HepG2 (cell line): ENCODE results near the gene TFAP2D. TPM values are rescaled to one million over a fixed set of nuclear protein-coding genes. Genes with fewer than 3 reads are reported as not detected.

Experiments
- ATAC-seq: fragments of 200-7000 bp; cut with Tn5 transposase; 3 replicates; pipeline ENCODE4 v1.9.1; 2020; ENCODE audit warnings: mild to moderate bottlenecking, moderate library complexity
- BruUV-seq: library from RNA; stranded (reverse); fragments of 400-500 nt; replicated peaks from 2 replicates; lab custom pipeline; 2021; lab: Mats Ljungman, UMichigan
- CTCF ChIA-PET: fragments of 300-600 bp; formaldehyde crosslinking; extraction: SDS; loops from one replicate; lab custom pipeline; 2021; ENCODE audit warnings: low total read pairs, inconsistent platforms, low intra/inter-chr PET ratio; lab: Yijun Ruan, JAX
- POLR2A ChIA-PET: fragments of 350-600 bp; sonication (Branson Sonifier 250); formaldehyde crosslinking; loops from one replicate; lab custom pipeline; 2020; ENCODE audit warnings: antibody characterized with exemption, inconsistent platforms; lab: Yijun Ruan, JAX
- DNase-seq: peaks from one replicate; pipeline ENCODE4 v3.0.0-alpha.2; 2015; ENCODE audit warnings: low spot score
- FAIRE-seq: peaks from 3 replicates; lab custom pipeline; 2011; peaks lifted over from hg19 to GRCh38; lab: Jason Lieb, UNC
- H2AFZ ChIP-seq: one replicate; pipeline ENCODE4 v1.6.1; 2011; ENCODE audit warnings: low read length, inconsistent platforms
- H3K27ac ChIP-seq: fragments of 300-600 bp; 3 replicates; pipeline ENCODE4 v1.8.0; 2011; ENCODE audit warnings: mixed run types, mild to moderate bottlenecking, mixed read lengths, low read length, inconsistent platforms; ENCODE audit not compliant: insufficient read depth; ENCODE audit errors: extremely low read length
- H3K27me3 ChIP-seq, 2 experiments: fragments of 200-600 bp in 1 of 2; 2 replicates in 1 of 2; 3 replicates in 1 of 2; pipeline versions ENCODE4 v1.6.0 to v1.8.0; 2011; ENCODE audit warnings: low read length in 2 of 2, mild to moderate bottlenecking in 2 of 2, moderate library complexity in 2 of 2, inconsistent platforms in 1 of 2; ENCODE audit not compliant: insufficient read depth in 2 of 2, control insufficient read depth in 1 of 2
- H3K36me3 ChIP-seq, 2 experiments: fragments of 200-600 bp in 1 of 2; replicated peaks in 1 of 2; 2 replicates in 1 of 2; 3 replicates in 1 of 2; pipeline versions ENCODE4 v1.5.1 to v1.8.0; 2011; ENCODE audit warnings: low read length in 2 of 2, inconsistent platforms in 1 of 2; ENCODE audit not compliant: insufficient read depth in 2 of 2, control insufficient read depth in 1 of 2
- H3K4me1 ChIP-seq: 2 replicates; pipeline ENCODE4 v1.5.1; 2012; ENCODE audit warnings: low read length, inconsistent platforms; ENCODE audit not compliant: insufficient read depth
- H3K4me2 ChIP-seq: 2 replicates; pipeline ENCODE4 v1.6.0; 2011; ENCODE audit warnings: low read depth, low read length, inconsistent platforms
- H3K4me3 ChIP-seq, 3 experiments: fragments of 200-600 bp in 1 of 3; sonication (generic), shearing (Covaris generic) in 1 of 3; replicated peaks in 1 of 3; 2 replicates each; pipeline ENCODE4 v1.5.1; 2011 to 2016; ENCODE audit warnings: low read length in 3 of 3, inconsistent platforms in 2 of 3, low read depth in 2 of 3, mild to moderate bottlenecking in 2 of 3, control low read depth in 1 of 3, mixed read lengths in 1 of 3; ENCODE audit not compliant: insufficient read depth in 1 of 3
- H3K79me2 ChIP-seq: one replicate; pipeline ENCODE4 v1.6.1; 2011; ENCODE audit warnings: low read length, inconsistent platforms; ENCODE audit not compliant: insufficient read depth
- H3K9ac ChIP-seq: 2 replicates; pipeline ENCODE4 v1.6.0; 2011; ENCODE audit warnings: mild to moderate bottlenecking, low read depth, low read length, inconsistent platforms; ENCODE audit not compliant: insufficient read depth
- H3K9me3 ChIP-seq: 2 replicates; pipeline ENCODE4 v1.5.1; 2012; ENCODE audit warnings: mild to moderate bottlenecking, low read length
- H4K20me1 ChIP-seq: 2 replicates; pipeline ENCODE4 v1.6.0; 2011; ENCODE audit warnings: inconsistent platforms, mild to moderate bottlenecking, low read length, moderate library complexity; ENCODE audit not compliant: insufficient read depth
- CEBPB ChIP-seq: IDR thresholded peaks from 2 replicates; pipeline ENCODE4 v1.6.1; 2011; ENCODE audit warnings: low read depth, low read length, improper control_type of control experiment, borderline replicate concordance
- FOXP1 ChIP-seq, 2 experiments: fragments of 450-650 bp in 1 of 2; IDR thresholded peaks; 2 replicates each; pipeline ENCODE4 v1.6.1; 2017 to 2018; ENCODE audit warnings: antibody characterized with exemption in 1 of 2
- TRAFD1 ChIP-seq: sonication (generic); formaldehyde crosslinking; IDR thresholded peaks from 2 replicates; pipeline ENCODE4 v1.5.1; 2020; ENCODE audit warnings: missing genetic modification reagents, mild to moderate bottlenecking, borderline replicate concordance
- ZBTB37 ChIP-seq: sonication (generic); formaldehyde crosslinking; IDR thresholded peaks from 2 replicates; pipeline ENCODE4 v1.4.0; 2020; ENCODE audit warnings: mild to moderate bottlenecking, missing genetic modification reagents
- ZBTB49 ChIP-seq: sonication (generic); formaldehyde crosslinking; IDR thresholded peaks from 2 replicates; pipeline ENCODE4 v1.4.0; 2020; ENCODE audit warnings: missing genetic modification reagents, borderline replicate concordance
- WGBS: methylation state at CpG from one replicate; pipeline ENCODE4 v1.1.6; 2017; ENCODE audit warnings: low lambda C conversion rate; 5-methylcytosine and 5-hydroxymethylcytosine counted together
- in situ Hi-C: cut with HindIII; loops from 2 replicates; pipeline ENCODE4 v1.10.0; 2017; ENCODE audit warnings: low pct_unique_long_range_greater_than_20kb; ENCODE audit not compliant: extremely low pct_ligation_motif_present
- intact Hi-C: fragments of 100-400 bp; cut with micrococcal nuclease; formaldehyde crosslinking; loops from one replicate; pipeline ENCODE4 v1.10.0; 2022; ENCODE audit not compliant: unreplicated experiment
- polyA plus RNA-seq, 8 experiments: library from polyadenylated mRNA; depleted of rRNA in 3 of 8; stranded (reverse) in 7 of 8; unstranded in 1 of 8; fragments of >200 nt; fragmentation: Illumina TruSeq in 4 of 8; extraction: Trizol in 4 of 8; gene quantifications; 2 replicates each; pipeline versions ENCODE4 v1.2.1 to v1.2.3, GENCODE V29; 2011 to 2016; ENCODE audit warnings: low read depth in 4 of 8, missing spikeins in 1 of 8, mixed read lengths in 1 of 8; ENCODE audit not compliant: insufficient read depth in 1 of 8
- total RNA-seq, 5 experiments: library from RNA; depleted of rRNA; stranded (reverse); fragments of >200 nt; fragmentation: Illumina TruSeq; extraction: Trizol; gene quantifications; 2 replicates each; pipeline ENCODE4 v1.2.3, GENCODE V29; 2016; ENCODE audit warnings: low read depth in 1 of 5

The TFAP2D gene
- total and polyA plus RNA-seq, 2 of the 13 experiments (the other 11 are each of a cell fraction or from before 2014, with no cell fraction given): not detected

GRCh38 chr6:50689210-50689609, 24.1 kb upstream of the TFAP2D start:
- DNase-seq: no peak
- 16% methylated on average over 3 of the region's 3 CpGs for WGBS
- TF ChIP-seq FOXP1 (IDR thresholded peaks at IDR 0.05): no peak
- no peak for TF ChIP-seq FOXP1 (CRISPR knock-in tag; IDR thresholded peaks at IDR 0.05)
- TF ChIP-seq ZBTB37 (CRISPR knock-in tag): no peak
- TF ChIP-seq TRAFD1 (CRISPR knock-in tag): no peak
- no peak for TF ChIP-seq ZBTB49
- TF ChIP-seq CEBPB: peak; percentile 48; the same call in 1 of the 2 replicates

More at GRCh38 chr6:50689210-50689609, 24.1 kb upstream of the TFAP2D start:
- H3K9ac ChIP-seq: no peak overlapping the region
- POLR2A ChIA-PET: no interaction called here
- H3K4me2 ChIP-seq: no peak overlapping the region
- H3K4me1 ChIP-seq: no peaks in the 10 kb centered on the region
- H3K9me3 ChIP-seq: no peaks in the 10 kb centered on the region
- no peak overlapping the region for H3K27ac ChIP-seq
- no peak for FAIRE-seq
- H3K79me2 ChIP-seq: no peaks in the 10 kb centered on the region
- H3K36me3 ChIP-seq: no peaks in the 10 kb centered on the region
- H3K4me3 ChIP-seq: no peak overlapping the region
- in situ Hi-C loops (no loop called here), intact Hi-C loops (no loop called here)
- no peaks in the 10 kb centered on the region for H4K20me1 ChIP-seq
- no peak for ATAC-seq
- H2AFZ ChIP-seq: no peak overlapping the region
- H3K27me3 ChIP-seq: no peaks in the 10 kb centered on the region
- CTCF ChIA-PET: no interaction called here
- no TSS peak for BruUV-seq
